GM12878 (cell line): Measurements from ENCODE around the gene TMEM161B. TPM values are rescaled to one million over a fixed set of nuclear protein-coding genes. Genes with fewer than 3 reads are reported as not detected.

Experiments used
- ATAC-seq: fragments of 200-7000 bp; cut with Tn5 transposase; 3 replicates; pipeline ENCODE4 v1.9.1; 2020; ENCODE audit warnings: mild to moderate bottlenecking, moderate library complexity
- BruUV-seq: library from RNA; stranded (reverse); fragments of 400-500 nt; replicated peaks from 2 replicates; lab custom pipeline; 2021; lab: Mats Ljungman, UMichigan
- CTCF ChIA-PET: fragments of 300-600 bp; sonication (Branson Sonifier 250); formaldehyde crosslinking; extraction: SDS; loops from one replicate; lab custom pipeline; 2021; ENCODE audit warnings: inconsistent platforms; lab: Yijun Ruan, JAX
- POLR2A ChIA-PET: fragments of 350-600 bp; formaldehyde crosslinking; extraction: SDS; loops from one replicate; lab custom pipeline; 2021; ENCODE audit warnings: inconsistent platforms; lab: Charles Lee
- RAD21 ChIA-PET: fragments of 300-600 bp; sonication (Branson Sonifier 250); formaldehyde crosslinking; loops from one replicate; lab custom pipeline; 2023; ENCODE audit warnings: antibody characterized with exemption; ENCODE audit not compliant: unreplicated experiment; lab: Charles Lee
- SMC1A ChIA-PET: fragments of 300-600 bp; sonication (Branson Sonifier 250); formaldehyde crosslinking; loops from one replicate; lab custom pipeline; 2023; ENCODE audit not compliant: unreplicated experiment, uncharacterized antibody; lab: Charles Lee
- DNase-seq: peaks from one replicate; pipeline ENCODE4 v3.0.0-alpha.2; 2011; ENCODE audit warnings: low read depth, low spot score
- FAIRE-seq: peaks from 3 replicates; lab custom pipeline; 2011; peaks lifted over from hg19 to GRCh38; lab: Jason Lieb, UNC
- H2AFZ ChIP-seq: 2 replicates; pipeline ENCODE4 v1.6.0; 2011; ENCODE audit warnings: low read depth, low read length, control low read depth; ENCODE audit not compliant: control insufficient read depth
- H3K27ac ChIP-seq: 2 replicates; pipeline ENCODE4 v1.5.1; 2011; ENCODE audit warnings: control low read depth; ENCODE audit not compliant: control insufficient read depth, insufficient read depth
- H3K27me3 ChIP-seq, 2 experiments: replicated peaks in 1 of 2; 2 replicates each; pipeline versions ENCODE4 v1.6.0 to v1.6.1; 2011; ENCODE audit warnings: low read length in 1 of 2; ENCODE audit not compliant: control insufficient read depth in 2 of 2, insufficient read depth in 2 of 2
- H3K36me3 ChIP-seq, 2 experiments: 2 replicates each; pipeline ENCODE4 v1.5.1; 2011; ENCODE audit warnings: low read length in 1 of 2; ENCODE audit not compliant: control insufficient read depth in 2 of 2, insufficient read depth in 2 of 2
- H3K4me1 ChIP-seq: 2 replicates; pipeline ENCODE4 v1.6.1; 2011; ENCODE audit warnings: mild to moderate bottlenecking, low read length, moderate library complexity, mixed read lengths; ENCODE audit not compliant: control insufficient read depth, insufficient read depth
- H3K4me2 ChIP-seq: 2 replicates; pipeline ENCODE4 v1.6.0; 2011; ENCODE audit warnings: control low read depth; ENCODE audit not compliant: control insufficient read depth, insufficient read depth
- H3K4me3 ChIP-seq: fragments of 200-600 bp; sonication (generic); 2 replicates; pipeline ENCODE4 v1.5.1; 2016
- H3K79me2 ChIP-seq: 2 replicates; pipeline ENCODE4 v1.6.0; 2011; ENCODE audit warnings: low read length; ENCODE audit not compliant: control insufficient read depth, insufficient read depth
- H3K9ac ChIP-seq: 2 replicates; pipeline ENCODE4 v1.8.0; 2011; ENCODE audit warnings: low read length, control low read depth, mixed read lengths; ENCODE audit not compliant: control insufficient read depth, insufficient read depth
- H3K9me3 ChIP-seq: replicated peaks from 3 replicates; pipeline ENCODE4 v1.5.1; 2011; ENCODE audit warnings: mild to moderate bottlenecking, low read length; ENCODE audit not compliant: control insufficient read depth, insufficient read depth
- H4K20me1 ChIP-seq: 2 replicates; pipeline ENCODE4 v1.6.0; 2011; ENCODE audit not compliant: control insufficient read depth, insufficient read depth
- HDGF ChIP-seq: fragments of 450-650 bp; IDR thresholded peaks from 2 replicates; pipeline ENCODE4 v1.6.1; 2016; ENCODE audit warnings: antibody characterized with exemption
- IKZF2 ChIP-seq, 2 experiments: fragments of 450-650 bp; IDR thresholded peaks; 2 replicates each; pipeline ENCODE4 v1.6.1; 2017; ENCODE audit warnings: mild to moderate bottlenecking in 2 of 2, moderate library complexity in 2 of 2
- LARP7 ChIP-seq: fragments of 450-650 bp; IDR thresholded peaks from 2 replicates; pipeline ENCODE4 v1.6.1; 2017; ENCODE audit warnings: mild to moderate bottlenecking
- NR2C1 ChIP-seq: fragments of 450-650 bp; IDR thresholded peaks from 2 replicates; pipeline ENCODE4 v1.6.1; 2017; ENCODE audit warnings: antibody characterized with exemption, mild to moderate bottlenecking, moderate library complexity
- POLR2A ChIP-seq: IDR thresholded peaks from 2 replicates; pipeline ENCODE4 v1.6.1; 2011; ENCODE audit warnings: low read depth, mild to moderate bottlenecking, low read length
- RBBP5 ChIP-seq: fragments of 200-600 bp; sonication (generic); conservative IDR thresholded peaks from 2 replicates; pipeline ENCODE4 v1.6.1; 2016
- SREBF1 ChIP-seq: IDR thresholded peaks from 2 replicates; pipeline ENCODE4 v1.6.1; 2012; ENCODE audit warnings: mild to moderate bottlenecking, low read length
- SRF ChIP-seq, 2 experiments: IDR thresholded peaks; 2 replicates each; pipeline ENCODE4 v1.6.1; 2011; ENCODE audit warnings: low read depth in 2 of 2, low read length in 2 of 2, mild to moderate bottlenecking in 1 of 2, moderate library complexity in 1 of 2
- TCF12 ChIP-seq: IDR thresholded peaks from 2 replicates; pipeline ENCODE4 v1.6.1; 2011; ENCODE audit warnings: low read depth, mild to moderate bottlenecking, low read length
- USF2 ChIP-seq: IDR thresholded peaks from 2 replicates; pipeline ENCODE4 v1.6.1; 2011; ENCODE audit warnings: low read depth, low read length, improper control_type of control experiment, borderline replicate concordance
- ZBED1 ChIP-seq: IDR thresholded peaks from 2 replicates; pipeline ENCODE4 v1.6.1; 2016; ENCODE audit warnings: borderline replicate concordance
- WGBS: methylation state at CpG from one replicate; pipeline ENCODE4 v1.1.6; 2016; ENCODE audit warnings: low lambda C conversion rate; ENCODE audit not compliant: insufficient replicate concordance, insufficient coverage; ENCODE audit errors: missing lambda C conversion rate; 5-methylcytosine and 5-hydroxymethylcytosine counted together
- in situ Hi-C: fragments of 300-500 bp; cut with MboI; formaldehyde crosslinking; loops from 9 replicates; pipeline ENCODE4 v1.14.3; 2018; ENCODE audit warnings: mixed read lengths
- intact Hi-C: fragments of 100-400 bp; cut with micrococcal nuclease; formaldehyde crosslinking; loops from one replicate; pipeline ENCODE4 v1.14.2; 2022; ENCODE audit not compliant: unreplicated experiment
- polyA plus RNA-seq, 11 experiments: library from polyadenylated mRNA; depleted of rRNA in 4 of 11; unstranded in 6 of 11; stranded (reverse) in 5 of 11; fragments of >200 nt; fragmentation: Nextera tagmentation in 4 of 11; fragmentation: Illumina TruSeq in 1 of 11; extraction: Ambion mirVana in 4 of 11; extraction: Trizol in 1 of 11; gene quantifications; 1 replicate in 1 of 11; 2 replicates in 10 of 11; pipeline versions ENCODE4 v1.2.1 to v1.2.3, GENCODE V29; 2011 to 2016; ENCODE audit warnings: inconsistent platforms in 2 of 11, missing spikeins in 2 of 11, low read depth in 1 of 11
- total RNA-seq, 4 experiments: library from RNA; depleted of rRNA in 3 of 4; stranded (reverse); fragments of >200 nt in 3 of 4; fragmentation: Illumina TruSeq in 1 of 4; extraction: Trizol in 1 of 4; gene quantifications; 2 replicates each; pipeline versions ENCODE4 v1.2.1 to v1.2.3, GENCODE V29; 2013 to 2021
- TF ChIP-seq, protein P1 (sequence below): IDR thresholded peaks from 2 replicates; pipeline ENCODE4 v1.6.1; 2012; ENCODE audit warnings: mild to moderate bottlenecking, low read depth, low read length
- TF ChIP-seq, protein P2 (sequence below): fragments of 450-650 bp; IDR thresholded peaks from 2 replicates; pipeline ENCODE4 v1.6.1; 2016; ENCODE audit warnings: mild to moderate bottlenecking

Gene TMEM161B
- total and polyA plus RNA-seq, 10 of the 15 experiments (the other 5 are each of a cell fraction or from before 2014, with no cell fraction given), result 13.8 to 38.9 (median 25.0) TPM

DNA sequence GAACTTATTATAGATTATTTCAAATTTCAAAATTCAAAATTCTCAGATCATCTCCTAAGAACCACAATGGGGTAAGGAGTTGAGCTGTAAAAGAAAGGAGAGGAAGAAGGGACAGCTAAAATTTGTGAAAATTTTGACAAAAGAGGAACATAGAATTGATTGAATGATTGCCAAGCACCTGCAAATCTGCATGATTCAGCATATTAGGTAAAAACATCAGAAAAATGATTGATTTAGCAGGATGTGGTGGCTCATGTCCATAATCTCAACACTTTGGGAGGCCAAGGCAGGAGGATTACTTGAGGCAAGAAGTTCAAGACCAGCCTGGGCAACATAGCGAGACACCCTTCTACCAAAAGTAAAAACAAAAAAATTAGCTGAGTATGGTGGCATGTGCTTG lies 14.3 kb downstream of the TMEM161B start:
- no peak for FAIRE-seq
- no peaks in the 10 kb centered on the region for H3K4me1 ChIP-seq
- no peaks in the 10 kb centered on the region for H3K27me3 ChIP-seq
- in situ Hi-C loops (no loop called here), intact Hi-C loops (no loop called here)
- ATAC-seq, result no peak
- H3K9ac ChIP-seq, result no peak overlapping the region
- peaks cover 66% of the 10 kb centered on the region for H3K79me2 ChIP-seq
- ChIA-PET RAD21 (no interaction called here), SMC1A (no interaction called here), CTCF (no interaction called here), POLR2A (no interaction called here)
- no peak for TF ChIP-seq RBBP5
- TF ChIP-seq IKZF2 (IDR thresholded peaks at IDR 0.05), result no peak
- TF ChIP-seq LARP7, result no peak
- TF ChIP-seq HDGF, result no peak
- TF ChIP-seq SREBF1, result no peak
- TF ChIP-seq ZBED1, result no peak
- no peak for TF ChIP-seq NR2C1
- TF ChIP-seq, protein P1, sequence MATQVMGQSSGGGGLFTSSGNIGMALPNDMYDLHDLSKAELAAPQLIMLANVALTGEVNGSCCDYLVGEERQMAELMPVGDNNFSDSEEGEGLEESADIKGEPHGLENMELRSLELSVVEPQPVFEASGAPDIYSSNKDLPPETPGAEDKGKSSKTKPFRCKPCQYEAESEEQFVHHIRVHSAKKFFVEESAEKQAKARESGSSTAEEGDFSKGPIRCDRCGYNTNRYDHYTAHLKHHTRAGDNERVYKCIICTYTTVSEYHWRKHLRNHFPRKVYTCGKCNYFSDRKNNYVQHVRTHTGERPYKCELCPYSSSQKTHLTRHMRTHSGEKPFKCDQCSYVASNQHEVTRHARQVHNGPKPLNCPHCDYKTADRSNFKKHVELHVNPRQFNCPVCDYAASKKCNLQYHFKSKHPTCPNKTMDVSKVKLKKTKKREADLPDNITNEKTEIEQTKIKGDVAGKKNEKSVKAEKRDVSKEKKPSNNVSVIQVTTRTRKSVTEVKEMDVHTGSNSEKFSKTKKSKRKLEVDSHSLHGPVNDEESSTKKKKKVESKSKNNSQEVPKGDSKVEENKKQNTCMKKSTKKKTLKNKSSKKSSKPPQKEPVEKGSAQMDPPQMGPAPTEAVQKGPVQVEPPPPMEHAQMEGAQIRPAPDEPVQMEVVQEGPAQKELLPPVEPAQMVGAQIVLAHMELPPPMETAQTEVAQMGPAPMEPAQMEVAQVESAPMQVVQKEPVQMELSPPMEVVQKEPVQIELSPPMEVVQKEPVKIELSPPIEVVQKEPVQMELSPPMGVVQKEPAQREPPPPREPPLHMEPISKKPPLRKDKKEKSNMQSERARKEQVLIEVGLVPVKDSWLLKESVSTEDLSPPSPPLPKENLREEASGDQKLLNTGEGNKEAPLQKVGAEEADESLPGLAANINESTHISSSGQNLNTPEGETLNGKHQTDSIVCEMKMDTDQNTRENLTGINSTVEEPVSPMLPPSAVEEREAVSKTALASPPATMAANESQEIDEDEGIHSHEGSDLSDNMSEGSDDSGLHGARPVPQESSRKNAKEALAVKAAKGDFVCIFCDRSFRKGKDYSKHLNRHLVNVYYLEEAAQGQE, result no peak
- no peak for TF ChIP-seq USF2
- no peak for TF ChIP-seq TCF12
- TF ChIP-seq POLR2A, result no peak
- no peak for TF ChIP-seq SRF (IDR thresholded peaks at IDR 0.05; ENCODE audit: low read depth in 2 of 2, low read length in 2 of 2)
- TF ChIP-seq, protein P2, sequence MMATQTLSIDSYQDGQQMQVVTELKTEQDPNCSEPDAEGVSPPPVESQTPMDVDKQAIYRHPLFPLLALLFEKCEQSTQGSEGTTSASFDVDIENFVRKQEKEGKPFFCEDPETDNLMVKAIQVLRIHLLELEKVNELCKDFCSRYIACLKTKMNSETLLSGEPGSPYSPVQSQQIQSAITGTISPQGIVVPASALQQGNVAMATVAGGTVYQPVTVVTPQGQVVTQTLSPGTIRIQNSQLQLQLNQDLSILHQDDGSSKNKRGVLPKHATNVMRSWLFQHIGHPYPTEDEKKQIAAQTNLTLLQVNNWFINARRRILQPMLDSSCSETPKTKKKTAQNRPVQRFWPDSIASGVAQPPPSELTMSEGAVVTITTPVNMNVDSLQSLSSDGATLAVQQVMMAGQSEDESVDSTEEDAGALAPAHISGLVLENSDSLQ, result no peak
- BruUV-seq, result no TSS peak
- no peak overlapping the region for H3K27ac ChIP-seq
- peaks cover 0 to 11% of the 10 kb centered on the region in 2 experiments; a peak in 1 of 4 replicates for H3K36me3 ChIP-seq
- no peak overlapping the region for H3K4me3 ChIP-seq
- no peak overlapping the region for H3K4me2 ChIP-seq
- no peaks in the 10 kb centered on the region for H4K20me1 ChIP-seq
- H2AFZ ChIP-seq, result no peak overlapping the region
- H3K9me3 ChIP-seq, result no peaks in the 10 kb centered on the region; the same call in 2 of the 3 replicates
- DNase-seq, result no peak
- 94% methylated on average over 1 of the region's 1 CpG for WGBS
